GM19438 (cell line): Measurements from ENCODE around the gene CELSR1.
"Not testable (repeated sequence)": the region's sequence is repeated elsewhere in the genome, so short reads cannot be mapped to it uniquely, and the experiment has no call there.

Experiments used
- ATAC-seq: cut with Tn5 transposase; IDR thresholded peaks from one replicate; pipeline ENCODE4 v1.9.1; 2021; ENCODE audit warnings: low read depth; ENCODE audit not compliant: unreplicated experiment

Gene CELSR1

DNA sequence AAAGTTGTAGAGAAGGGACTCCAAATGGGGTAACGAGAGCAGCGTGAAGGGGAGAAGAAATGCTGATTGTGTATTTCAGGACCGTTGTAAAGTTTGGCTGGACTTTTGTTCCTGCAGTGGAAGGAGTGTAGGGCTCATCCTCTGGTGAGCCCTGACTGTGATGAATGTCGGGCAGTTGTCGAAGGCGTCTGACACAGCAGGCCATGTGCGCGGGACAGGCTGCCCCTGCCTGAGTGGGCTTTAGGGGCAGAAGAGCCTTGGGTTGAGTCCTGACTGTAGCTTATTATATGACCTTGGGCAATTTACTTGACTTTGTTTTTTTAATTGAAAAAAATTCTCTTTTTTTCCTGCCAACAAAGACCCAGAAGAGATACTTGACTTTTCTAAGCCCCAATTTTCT, 198.8 kb downstream of the CELSR1 start:
- ATAC-seq, result no peak

DNA sequence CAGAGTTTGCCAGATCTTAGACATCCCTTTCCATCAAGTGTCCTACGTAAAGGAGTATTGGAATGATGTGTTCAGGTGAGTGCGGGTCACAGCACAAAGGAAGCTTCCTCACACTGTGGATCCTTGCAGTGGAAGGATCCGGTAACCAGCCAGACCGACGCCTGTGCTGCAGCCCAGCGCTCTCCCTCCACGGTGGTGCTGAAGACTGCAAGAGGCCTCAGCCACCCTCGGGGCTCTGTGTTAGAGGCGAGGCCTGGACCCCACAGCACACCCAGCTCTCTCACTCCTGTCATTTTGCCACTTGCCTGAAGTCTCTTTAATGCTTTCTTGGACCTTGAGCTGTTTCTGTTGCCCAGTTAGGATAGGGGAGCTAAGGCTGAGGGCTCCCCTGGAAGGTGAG, 199.6 kb downstream of the CELSR1 start:
- ATAC-seq, result no peak

DNA sequence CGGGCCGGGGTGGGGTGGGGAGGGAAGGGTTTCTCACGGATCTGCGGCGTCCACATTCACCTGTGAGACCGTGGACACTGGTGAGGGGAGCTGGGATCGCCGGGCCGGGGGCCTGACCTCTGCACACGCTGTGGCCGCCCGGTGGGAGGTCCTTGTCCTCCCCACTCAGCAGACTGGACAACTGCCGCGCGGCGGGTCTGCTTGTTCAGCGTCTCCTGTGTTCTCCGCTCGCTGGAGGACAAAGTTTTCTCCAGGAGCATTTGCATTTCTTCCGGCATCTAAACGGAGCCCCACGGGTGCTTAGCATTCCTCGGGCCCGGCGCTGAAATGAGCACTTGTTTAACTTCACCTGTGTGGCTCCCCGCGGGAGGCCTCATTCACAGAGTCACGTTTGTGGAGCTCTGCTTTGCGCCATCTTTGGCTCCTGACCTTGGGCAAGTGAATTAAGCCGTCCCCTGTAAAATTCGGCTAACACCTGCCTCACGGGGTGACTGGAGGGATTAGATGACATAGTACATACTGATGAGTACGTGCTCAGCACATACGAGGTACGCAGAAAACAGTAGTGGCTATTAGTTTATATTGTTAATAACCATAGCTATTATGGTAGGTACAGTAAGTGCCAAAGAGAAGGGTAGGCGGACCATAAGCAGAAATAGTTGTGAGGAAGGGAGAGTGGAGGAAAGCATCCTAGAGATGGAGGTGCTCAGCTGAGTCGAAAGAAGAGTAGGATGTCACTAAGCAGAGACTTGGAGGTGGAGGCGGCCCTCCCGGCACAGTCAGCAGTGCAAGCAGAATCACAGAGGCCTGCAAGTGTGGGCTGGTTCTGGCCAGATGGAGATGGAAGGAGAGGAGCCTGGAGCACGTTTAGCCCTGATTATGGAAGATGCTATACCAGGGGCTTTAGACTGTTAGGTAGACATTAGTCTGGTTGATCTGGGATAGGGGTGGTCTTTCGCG, 201.0 kb downstream of the CELSR1 start:
- ATAC-seq, result no peak

DNA sequence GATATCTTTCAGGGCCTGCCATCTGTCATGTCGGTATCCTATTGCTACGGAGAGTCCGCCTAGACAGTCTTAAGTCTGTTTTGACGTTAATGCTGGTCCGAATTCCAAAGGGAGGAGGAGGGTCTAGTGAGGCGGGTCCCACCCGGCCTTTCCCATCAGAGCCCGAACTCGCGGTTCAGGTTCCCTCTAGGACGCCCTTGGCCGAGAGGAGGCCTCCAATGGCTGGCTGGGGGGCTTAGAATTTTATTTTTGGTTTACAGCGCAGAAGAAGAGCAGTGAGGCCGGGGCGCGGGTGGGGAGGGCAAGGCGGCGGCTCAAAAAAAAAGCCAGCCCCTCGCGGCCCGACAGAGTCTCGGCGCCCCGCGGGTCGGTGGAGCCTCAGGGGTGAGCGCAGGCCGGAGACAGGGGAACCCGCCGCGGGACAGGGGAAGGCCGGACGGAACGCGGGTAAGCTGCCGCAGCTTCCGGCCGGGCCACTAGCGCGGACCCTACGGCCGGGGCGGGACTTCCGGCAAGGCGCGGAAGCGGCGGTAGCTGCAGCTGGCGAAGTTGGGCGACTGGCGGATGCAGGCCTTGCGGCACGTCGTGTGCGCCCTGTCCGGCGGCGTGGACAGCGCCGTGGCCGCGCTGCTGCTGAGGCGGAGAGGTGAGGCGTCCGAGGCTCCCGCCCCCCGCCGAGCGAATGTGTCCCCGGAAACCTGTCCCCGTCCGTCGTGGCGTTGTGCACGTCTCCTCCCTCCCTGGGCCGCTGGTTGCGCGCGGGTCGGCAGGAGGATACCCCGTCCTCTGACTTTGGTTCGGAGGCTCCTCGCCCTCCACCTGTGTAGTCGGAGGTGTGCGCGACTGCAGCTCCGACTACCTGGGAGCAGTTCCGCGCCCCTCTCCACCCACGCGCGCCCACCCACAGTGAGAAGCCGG, 202.0 kb downstream of the CELSR1 start, which contains the start of gene TRMU:
Gene TRMU (plus strand): TSS at position 514 of the 918 bp plus-strand sequence. CDS start 51 bp downstream, at position 565.
- peak; percentile 80 for ATAC-seq

DNA sequence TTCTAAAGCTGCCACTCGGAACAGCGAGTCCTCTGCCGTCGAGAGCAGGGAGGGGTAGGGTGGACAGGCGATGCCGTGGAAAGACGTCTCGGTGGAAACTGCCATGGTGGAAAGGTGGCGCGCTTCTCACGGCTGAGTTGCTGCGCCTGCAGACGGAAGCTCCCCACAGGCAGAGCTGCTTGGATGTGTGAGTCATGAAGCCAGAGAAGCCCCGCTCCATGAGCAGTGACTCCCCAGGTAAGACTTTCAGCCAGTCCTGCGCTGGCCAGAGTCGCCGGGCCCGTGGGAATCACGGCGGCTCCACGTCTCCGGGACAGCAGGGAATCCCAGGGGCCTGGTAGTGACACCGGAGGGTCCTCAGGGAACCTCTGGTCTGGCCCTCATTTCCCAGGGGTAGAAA, 205.9 kb downstream of the CELSR1 start:
- no peak for ATAC-seq

DNA sequence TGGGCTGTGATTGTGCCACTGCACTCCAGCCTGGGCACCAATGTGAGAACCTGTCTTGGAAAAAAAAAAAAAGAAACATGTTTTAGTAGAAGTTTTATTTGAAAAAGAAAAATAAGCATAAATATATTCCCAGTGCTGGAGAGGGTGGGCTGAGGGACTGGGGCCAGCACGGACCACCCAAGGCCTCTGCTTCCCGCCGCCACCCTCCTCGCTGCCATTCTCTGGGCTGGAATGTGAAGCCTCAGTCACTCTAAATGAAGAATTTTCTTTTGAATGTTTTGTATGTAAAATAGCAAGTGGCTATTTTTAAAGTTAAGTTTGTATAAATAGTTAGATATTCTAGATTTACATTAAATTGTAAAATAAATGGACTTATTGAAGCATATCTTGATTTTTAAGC, 207.0 kb downstream of the CELSR1 start:
- ATAC-seq, result no peak

DNA sequence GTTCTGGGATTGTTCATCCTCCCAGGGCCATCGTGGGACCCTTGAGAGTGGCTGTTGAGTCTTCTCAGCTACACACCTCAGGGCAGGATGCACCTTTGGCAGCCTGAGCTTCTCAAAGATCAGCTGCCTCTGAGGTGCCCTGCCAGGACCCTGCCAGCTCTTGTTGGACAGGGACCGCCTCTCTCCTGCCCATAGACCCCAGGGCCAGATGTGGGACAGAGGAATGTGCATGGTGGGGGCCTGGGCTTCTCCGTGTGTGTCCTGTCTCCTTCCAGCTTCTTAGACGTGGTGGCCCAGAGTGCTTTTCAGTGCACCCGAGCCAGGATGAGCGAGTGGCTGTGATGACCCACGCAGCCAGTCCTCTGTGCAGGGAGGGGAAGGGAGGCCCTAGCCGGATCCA, 207.8 kb downstream of the CELSR1 start:
- no peak for ATAC-seq

DNA sequence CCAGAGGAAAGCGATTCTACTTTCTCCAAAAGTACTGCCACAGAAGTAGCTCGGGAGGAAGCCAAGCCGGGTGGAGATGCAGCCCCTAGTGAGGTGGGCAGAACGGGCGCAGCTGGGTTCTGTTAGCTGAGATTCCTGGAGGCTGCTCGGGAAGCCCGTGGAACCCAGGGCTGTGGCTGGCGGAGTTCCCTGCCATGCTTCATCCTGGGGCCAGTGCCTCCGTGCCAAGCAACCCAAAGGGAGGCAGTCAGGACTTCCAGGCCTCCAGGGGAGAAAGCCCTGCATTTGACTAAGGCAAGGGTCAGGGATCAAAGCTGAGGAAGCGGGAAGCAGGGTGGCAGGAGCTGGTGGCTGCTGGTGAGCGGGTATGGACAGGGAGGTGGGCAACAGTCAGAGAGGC, 208.6 kb downstream of the CELSR1 start:
- no peak for ATAC-seq

DNA sequence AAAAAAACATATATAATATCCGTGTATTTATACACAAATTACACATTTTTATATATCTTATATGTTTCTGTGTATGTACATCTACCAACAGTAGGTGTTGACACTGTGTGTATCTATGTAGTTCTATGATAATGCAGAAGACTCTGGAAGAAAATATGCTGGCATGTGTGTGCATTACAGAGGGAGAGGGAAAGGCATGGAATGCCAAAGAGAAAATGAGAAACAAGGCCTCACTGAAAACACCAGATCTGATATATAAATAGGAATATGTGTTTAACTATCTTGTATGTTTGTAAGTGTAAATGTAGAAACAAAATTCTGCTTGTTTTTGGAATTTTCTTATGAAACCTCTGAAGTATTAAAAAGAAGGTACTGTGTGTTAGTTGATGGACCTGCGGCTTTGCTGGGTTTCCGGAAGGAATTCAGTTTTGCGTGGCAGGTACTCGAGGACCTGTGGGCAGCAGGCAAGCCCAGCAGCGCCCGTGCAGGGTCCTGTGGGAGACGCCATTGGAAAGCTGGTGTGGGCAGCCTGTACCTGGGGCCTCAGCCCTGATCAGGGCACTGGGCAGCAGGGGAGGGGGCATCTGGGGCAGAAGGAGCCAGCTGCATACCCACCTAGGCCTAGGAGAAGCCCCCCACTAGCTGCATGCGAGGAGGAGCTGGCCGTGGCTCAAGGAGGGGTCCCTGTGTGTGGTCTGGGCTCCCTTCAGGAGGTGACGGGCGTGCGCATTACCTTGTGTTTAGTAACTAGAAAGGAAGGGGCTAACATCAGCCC, 209.5 kb downstream of the CELSR1 start:
- ATAC-seq, result no peak

DNA sequence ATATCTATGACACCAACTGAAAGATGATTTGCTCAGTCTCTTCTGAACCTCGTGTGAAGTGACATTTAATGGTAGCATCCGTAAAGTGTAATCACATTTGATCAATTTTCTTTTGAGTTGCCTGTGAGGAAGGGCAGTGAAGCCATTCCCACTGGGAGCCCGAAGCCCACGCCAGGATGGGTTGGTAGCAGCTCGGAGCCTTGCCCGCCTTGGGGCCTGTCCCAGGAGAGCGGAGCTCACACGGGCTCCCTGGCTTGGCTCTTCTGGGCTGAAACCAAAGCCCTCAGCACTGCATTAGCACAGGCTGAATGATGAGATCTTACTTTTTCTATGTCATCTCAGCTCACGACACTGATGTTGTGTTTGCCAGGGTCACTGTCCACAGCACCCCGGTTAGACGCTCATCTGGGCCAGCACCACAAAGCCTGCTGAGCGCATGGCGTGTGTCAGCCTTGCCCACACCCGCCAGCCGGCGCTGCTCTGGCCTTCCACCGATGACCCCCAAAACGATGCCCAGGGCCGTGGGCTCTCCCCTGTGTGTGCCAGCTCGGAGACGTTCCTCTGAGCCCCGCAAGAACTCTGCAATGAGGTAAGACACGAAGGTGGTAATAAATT, 211.2 kb downstream of the CELSR1 start:
- ATAC-seq, result no peak

DNA sequence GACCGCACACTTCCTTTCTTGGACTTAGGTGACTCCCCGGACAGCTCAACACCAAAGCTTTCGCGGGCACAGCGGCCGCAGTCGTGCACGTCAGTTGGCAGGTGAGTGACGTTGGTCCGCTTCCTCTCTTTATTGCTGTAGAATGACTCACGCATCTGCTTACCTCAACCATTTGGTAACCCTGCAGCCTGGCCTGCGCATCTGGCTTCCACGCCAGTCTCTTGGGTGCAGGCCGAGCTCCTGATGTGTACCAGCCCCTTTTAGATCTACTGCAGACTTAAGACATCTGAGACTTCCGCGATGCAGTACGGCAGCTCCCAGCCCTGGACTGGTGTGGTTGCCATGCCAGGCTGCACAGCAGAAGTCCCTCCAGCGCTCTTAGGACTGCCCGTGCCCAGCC, 214.3 kb downstream of the CELSR1 start:
- no peak for ATAC-seq

DNA sequence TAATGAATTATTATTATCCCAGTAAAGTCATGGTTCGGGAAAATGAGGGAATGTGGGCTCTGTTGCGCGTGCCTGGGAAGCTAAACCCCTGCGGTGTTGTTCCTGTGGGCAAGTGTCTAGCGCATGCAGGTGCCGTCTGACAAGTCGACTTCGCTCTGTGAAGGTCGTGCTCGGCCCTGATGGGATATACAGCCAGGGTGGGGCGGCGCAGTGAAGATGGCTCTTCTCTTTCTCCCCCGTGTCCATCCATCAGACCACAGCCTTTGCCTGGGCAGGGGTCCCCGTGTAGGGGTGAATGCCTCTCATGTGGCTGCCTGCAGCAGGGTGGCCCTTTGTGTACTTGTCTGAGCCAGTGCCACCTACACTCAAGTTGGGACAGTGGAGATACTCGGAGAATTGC, 214.7 kb downstream of the CELSR1 start:
- ATAC-seq, result no peak

DNA sequence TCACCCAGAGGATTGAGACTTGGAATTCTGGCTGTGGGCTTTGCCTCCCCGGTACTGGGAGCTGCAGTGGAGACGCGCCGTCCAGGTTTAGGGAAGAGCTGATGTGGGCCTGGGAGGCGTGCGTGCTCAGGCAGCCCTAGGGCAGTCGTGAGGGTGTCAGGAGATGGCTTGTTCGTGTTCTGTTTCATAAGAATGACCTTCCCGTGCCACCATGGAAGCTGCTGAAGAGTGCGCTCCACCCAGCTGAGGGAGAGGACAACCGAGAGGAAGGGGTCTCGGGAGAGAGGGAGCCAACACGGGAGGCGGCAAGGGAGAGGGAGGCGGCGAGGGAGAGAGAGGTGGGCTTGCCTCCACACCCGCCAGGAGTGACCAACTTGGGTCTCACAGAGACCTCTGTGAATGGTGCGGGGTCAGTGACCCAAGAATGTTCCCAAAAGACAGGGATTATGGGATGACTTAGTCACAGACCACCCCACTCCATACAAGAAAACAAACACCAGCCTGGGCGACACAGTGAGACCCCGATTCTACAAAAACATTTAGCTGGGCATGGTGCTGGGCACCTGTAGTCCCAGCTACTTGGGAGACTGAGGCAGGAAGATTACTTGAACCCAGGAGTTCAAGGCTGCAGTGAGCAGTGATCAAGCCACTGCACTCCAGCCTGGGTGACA, 216.6 kb downstream of the CELSR1 start:
- ATAC-seq, result no peak

DNA sequence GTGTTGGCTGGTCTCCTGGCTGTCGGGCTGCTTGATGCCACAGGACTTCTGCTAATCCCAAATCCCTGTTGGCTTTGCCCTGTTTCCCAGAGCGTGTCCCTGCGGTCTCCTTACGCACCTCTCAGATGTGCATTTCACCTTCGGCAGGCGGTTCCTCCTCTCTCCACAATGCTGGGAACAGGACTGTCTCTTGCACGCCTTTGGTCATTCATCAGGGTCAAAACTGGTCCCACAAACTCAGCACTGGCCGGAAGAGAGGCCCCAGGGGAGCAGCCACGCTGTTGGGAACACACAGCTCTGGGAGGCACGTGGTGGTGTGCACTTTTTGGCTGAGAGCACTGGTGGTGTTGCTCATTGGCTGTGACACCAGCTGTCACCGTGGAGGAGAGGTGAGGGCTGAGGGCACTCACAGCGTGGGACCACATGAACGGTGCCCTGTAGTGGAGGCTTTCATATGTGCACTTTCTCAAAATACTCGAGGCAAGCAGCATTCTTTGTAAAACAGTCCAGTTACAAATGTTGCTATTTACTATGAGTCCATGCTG, 217.2 kb downstream of the CELSR1 start:
- no peak for ATAC-seq

DNA sequence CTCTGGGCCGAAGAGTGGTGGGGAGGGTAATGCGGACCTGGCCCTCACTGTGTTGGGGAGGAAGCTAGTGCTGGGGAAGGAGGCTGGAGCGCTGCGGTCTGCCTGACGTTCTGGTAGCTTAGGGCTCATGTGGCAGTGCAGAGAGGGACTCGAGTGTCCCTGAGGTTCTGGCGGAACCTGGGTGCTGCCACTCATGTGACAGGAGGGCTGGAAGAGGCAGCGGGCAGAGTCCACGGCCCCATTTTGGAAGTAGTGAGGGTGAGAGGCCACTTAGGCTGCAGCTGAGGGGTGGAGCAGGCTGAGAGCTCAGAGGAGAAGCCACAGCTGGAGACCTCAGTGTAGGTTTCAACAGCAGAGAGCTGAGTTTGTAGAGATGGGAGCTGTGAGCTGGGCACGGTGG, 218.1 kb downstream of the CELSR1 start:
- ATAC-seq, result no peak

DNA sequence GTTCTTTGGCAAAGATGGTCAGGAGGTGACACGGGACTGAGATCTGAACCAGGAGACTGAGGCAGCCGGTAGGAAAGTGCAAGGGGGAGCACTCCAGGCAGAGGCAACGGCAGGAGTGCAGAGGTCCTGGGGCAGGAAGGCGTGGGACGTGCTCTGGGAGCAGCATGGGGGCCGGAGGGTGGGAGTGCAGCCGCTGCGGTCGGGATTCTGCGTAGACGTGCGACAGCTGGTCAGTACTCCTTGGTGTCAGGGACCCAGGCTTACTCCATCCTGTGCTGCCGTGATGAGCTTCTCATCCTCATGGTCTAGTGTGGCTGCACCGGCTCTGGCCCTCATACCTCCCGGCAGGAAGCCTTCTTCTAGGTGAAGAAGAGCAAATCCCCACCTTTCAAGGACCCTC, 218.8 kb downstream of the CELSR1 start:
- no peak for ATAC-seq

DNA sequence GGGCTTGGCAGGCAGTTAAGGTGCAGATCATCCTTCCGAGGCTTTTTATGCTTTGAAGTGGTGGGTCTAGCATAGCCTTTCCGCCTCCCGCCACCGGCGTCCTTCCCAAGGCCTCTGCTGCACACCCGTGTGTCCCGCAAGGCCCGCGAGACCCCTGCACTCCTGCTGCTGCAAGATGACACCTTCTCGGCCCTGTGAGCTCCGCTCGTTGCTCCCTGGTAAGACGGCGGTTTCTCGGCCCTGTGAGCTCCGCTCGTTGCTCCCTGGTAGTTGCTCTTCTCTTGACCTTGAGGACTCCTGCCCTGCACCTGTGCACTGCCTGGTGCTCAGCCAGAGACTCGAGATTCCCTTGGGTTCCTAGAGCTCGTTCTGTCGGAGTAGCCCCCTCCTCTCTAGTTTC, 219.8 kb downstream of the CELSR1 start:
- ATAC-seq, result no peak

DNA sequence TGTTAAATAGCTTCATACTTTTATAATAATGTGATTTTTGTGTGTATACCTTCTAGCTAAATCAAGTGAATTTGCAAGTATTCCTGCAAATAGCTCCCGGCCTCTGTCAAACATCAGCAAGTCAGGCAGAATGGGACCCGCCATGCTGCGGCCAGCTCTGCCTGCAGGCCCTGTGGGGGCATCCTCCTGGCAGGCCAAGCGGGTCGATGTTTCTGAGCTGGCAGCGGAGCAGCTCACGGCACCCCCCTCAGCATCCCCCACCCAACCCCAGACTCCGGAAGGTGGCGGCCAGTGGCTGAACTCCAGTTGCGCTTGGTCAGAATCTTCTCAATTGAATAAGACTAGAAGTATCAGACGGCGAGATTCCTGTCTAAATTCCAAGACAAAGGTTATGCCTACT, 221.4 kb downstream of the CELSR1 start:
- no peak for ATAC-seq

DNA sequence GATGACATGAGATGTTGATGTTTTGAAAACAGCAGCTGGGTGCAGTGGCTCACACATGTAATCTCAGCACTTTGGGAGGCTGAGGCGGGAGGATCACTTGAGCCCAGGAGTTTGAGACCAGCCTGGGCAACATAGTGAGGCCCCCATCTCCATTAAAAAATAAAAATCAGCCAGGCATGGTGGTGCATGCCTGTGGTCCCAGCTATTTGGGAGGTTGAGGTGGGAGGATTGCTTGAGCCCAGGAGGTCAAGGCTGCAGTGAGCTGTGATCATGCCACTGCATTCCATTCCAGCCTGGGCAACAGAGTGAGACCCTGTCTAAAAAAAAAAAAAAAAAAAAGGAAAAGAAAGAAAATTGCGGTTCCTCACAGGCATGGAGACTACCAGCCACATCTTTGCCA, 224.6 kb downstream of the CELSR1 start:
- not testable (repeated sequence) for ATAC-seq
